Immature natural killer cell (primary cell): Measurements from ENCODE around the gene KCNIP4. TPM values are rescaled to one million over a fixed set of nuclear protein-coding genes. Genes with fewer than 3 reads are reported as not detected.

Experiments used
- DNase-seq, 3 donors: peaks; one replicate each; pipeline ENCODE4 v3.0.0; 2022; ENCODE audit warnings: mixed read lengths in 1 of 3
- H3K27ac Mint-ChIP-seq, 6 donors: one replicate each; pipeline ENCODE4 v1.8.0; 2020; ENCODE audit warnings: mixed read lengths in 6 of 6, mild to moderate bottlenecking in 5 of 6, inconsistent platforms in 4 of 6, moderate library complexity in 3 of 6
- H3K27me3 Mint-ChIP-seq, 3 donors: one replicate each; pipeline ENCODE4 v1.8.0; 2020 to 2021; ENCODE audit warnings: low read depth in 3 of 3, mild to moderate bottlenecking in 3 of 3, mixed read lengths in 3 of 3, moderate library complexity in 3 of 3, inconsistent platforms in 1 of 3
- H3K36me3 Mint-ChIP-seq, 3 donors: one replicate each; pipeline ENCODE4 v1.8.0; 2020; ENCODE audit warnings: mixed read lengths in 3 of 3, inconsistent platforms in 2 of 3, mild to moderate bottlenecking in 2 of 3
- H3K4me1 Mint-ChIP-seq, 2 donors: one replicate each; pipeline ENCODE4 v1.8.0; 2020; ENCODE audit warnings: inconsistent platforms in 2 of 2, mild to moderate bottlenecking in 2 of 2, mixed read lengths in 2 of 2, moderate library complexity in 1 of 2
- H3K4me3 Mint-ChIP-seq, 5 donors: one replicate each; pipeline ENCODE4 v1.8.0; 2020; ENCODE audit warnings: mild to moderate bottlenecking in 5 of 5, mixed read lengths in 5 of 5, inconsistent platforms in 3 of 5, moderate library complexity in 3 of 5
- H3K9me3 Mint-ChIP-seq, 6 donors: one replicate each; pipeline ENCODE4 v1.8.0; 2020; ENCODE audit warnings: mild to moderate bottlenecking in 6 of 6, mixed read lengths in 6 of 6, inconsistent platforms in 4 of 6, moderate library complexity in 3 of 6
- polyA plus RNA-seq, 3 donors: library from polyadenylated mRNA; unstranded; fragments of 300-500 nt; fragmentation: Illumina TruSeq; gene quantifications; one replicate each; pipeline ENCODE4 v1.2.3, GENCODE V29; 2021

The KCNIP4 gene
- polyA plus RNA-seq, 3 donors from 2014 or later, result 0.10 TPM; not detected in 2

DNA sequence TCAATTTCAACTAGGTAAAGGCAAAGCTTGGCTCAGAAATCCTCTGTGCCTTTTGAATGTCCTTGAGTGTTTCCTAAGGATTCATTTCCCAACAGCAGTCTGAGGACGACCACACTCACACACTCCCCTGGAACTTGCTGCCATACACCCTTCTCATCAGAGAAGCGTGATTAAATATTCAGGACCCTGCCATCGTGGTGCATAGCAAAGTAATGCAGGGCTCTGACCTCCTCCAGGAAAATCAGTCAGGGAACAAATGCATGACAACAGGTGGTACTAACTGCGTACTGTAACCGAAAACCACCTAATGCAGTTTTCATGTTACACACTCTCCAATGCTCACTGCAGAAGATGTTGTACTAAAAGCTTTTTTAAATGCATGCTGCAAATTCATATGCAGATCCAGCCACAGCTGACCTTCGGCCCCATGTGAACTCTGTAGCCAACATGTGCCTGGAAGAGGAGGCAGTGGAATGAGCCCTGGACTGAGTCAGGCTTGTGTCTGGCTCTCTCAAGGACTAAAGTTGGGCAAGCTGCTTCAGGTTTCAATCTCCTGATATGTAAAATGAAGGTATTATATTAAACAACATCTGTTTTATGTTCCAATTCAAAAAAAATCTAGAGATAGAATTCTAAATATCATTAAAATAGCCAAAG lies 238.3 kb downstream of the KCNIP4 start:
- no peaks in the 10 kb centered on the region for H3K4me1 Mint-ChIP-seq
- no peaks in the 10 kb centered on the region for H3K36me3 Mint-ChIP-seq
- H3K9me3 Mint-ChIP-seq, result peaks cover 0 to 9% (median 4%) of the 10 kb centered on the region in 6 donors

DNA sequence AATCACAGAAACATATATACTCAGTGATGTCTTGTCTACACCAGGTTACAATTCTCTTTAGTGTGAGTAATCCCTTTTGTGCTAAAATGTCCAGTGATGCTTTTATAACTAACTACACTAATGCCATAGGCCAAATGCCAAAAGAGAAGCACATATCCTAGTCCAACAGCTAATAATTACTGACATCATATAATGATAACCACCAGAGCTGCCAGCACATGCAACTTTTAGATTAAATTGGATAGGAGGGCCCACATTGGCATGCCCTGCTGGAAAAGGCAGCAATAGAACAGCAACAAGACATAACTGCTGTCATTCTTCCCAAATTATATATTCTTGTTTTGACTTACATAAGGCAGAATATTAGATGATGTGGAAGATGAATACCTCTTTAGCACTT lies 238.8 kb downstream of the KCNIP4 start:
- Mint-ChIP-seq H3K36me3 (no peaks in the 10 kb centered on the region), H3K27me3 (peaks cover 0 to 2% (median 1%) of the 10 kb centered on the region in 3 donors), H3K27ac (no peak overlapping the region), H3K4me1 (no peaks in the 10 kb centered on the region), H3K9me3 (peaks cover 0 to 9% (median 4%) of the 10 kb centered on the region in 6 donors), H3K4me3 (no peak overlapping the region)
- DNase-seq, result no peak

More for the DNA sequence above, 238.3 kb downstream of the KCNIP4 start:
- H3K27ac Mint-ChIP-seq, result no peak overlapping the region
- H3K4me3 Mint-ChIP-seq, result no peak overlapping the region
- DNase-seq, result no peak
- peaks cover 0 to 5% (median 1%) of the 10 kb centered on the region in 3 donors for H3K27me3 Mint-ChIP-seq

DNA sequence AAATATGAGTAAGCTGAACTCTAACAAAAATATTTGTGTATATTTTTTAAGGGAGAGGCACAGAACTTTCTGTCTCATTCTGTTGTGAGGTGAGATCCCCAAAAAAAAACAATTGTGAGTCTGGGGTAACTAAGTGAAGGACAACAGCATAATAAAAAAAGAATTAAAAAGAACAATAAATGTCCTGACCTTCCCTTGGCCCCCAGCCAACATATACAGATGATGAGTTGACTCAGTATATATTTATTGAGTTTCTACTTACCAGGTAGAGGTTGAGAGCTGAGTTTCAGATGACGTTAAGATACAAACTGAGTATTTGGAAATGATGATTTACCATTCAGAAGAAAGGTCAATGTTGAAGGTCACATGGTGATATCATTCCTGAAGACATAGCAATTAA lies 239.5 kb downstream of the KCNIP4 start:
- no peak overlapping the region for H3K27ac Mint-ChIP-seq
- DNase-seq, result no peak
- H3K4me3 Mint-ChIP-seq, result no peak overlapping the region
- H3K36me3 Mint-ChIP-seq, result no peaks in the 10 kb centered on the region
- H3K9me3 Mint-ChIP-seq, result peaks cover 0 to 9% (median 4%) of the 10 kb centered on the region in 6 donors
- peaks cover 0 to 2% (median 1%) of the 10 kb centered on the region in 3 donors for H3K27me3 Mint-ChIP-seq
- H3K4me1 Mint-ChIP-seq, result no peaks in the 10 kb centered on the region

DNA sequence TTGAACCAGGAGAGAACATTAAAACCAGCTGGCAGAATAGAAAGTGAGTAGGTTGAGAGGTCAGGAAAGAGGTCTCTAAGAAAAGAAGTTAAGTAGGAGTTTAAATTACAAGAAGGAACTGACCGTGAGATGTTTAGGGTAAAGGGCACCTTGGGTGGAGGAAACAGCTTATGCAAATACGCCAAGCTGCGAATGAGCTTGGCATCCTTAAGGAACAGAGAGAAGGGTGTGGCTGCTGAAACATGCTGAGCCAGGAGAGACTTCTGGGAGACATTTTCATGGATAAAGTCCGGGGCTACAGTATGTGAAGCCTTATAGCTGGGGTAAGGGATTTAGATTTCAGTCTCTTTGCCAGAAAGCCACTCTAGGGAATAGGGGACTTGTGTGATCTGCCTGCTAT lies 249.1 kb downstream of the KCNIP4 start:
- H3K4me1 Mint-ChIP-seq, result no peaks in the 10 kb centered on the region
- H3K27ac Mint-ChIP-seq, result no peak overlapping the region
- DNase-seq, result no peak
- H3K36me3 Mint-ChIP-seq, result no peaks in the 10 kb centered on the region
- H3K27me3 Mint-ChIP-seq, result peaks cover 0 to 2% (median 0%) of the 10 kb centered on the region in 3 donors
- H3K9me3 Mint-ChIP-seq, result peaks cover 0 to 10% (median 5%) of the 10 kb centered on the region in 6 donors
- H3K4me3 Mint-ChIP-seq, result no peak overlapping the region

DNA sequence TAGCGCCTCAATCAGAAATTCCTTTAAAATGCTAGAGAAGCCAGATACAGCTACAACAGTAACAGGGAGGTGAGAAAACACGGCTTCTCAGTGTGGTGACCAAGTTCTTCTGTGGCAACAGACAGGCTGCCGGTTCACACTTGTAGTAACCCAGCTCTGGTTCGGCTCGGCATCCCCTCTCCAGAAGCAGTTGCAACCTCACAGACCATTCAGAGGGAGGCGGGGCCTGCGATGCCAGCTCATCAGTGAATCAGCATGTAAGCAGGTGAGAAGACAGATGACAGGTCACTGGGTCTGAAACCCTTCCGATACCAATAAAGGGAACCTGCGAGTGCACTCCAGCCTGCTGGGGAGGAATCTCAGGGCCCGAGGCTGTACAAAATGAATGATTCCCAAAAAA lies 251.0 kb downstream of the KCNIP4 start:
- H3K4me3 Mint-ChIP-seq, result no peak overlapping the region
- no peak overlapping the region for H3K27ac Mint-ChIP-seq
- H3K27me3 Mint-ChIP-seq, result peaks cover 0 to 2% (median 2%) of the 10 kb centered on the region in 3 donors
- H3K36me3 Mint-ChIP-seq, result no peaks in the 10 kb centered on the region
- no peak for DNase-seq
- peaks cover 0 to 10% (median 6%) of the 10 kb centered on the region in 6 donors for H3K9me3 Mint-ChIP-seq
- no peaks in the 10 kb centered on the region for H3K4me1 Mint-ChIP-seq

DNA sequence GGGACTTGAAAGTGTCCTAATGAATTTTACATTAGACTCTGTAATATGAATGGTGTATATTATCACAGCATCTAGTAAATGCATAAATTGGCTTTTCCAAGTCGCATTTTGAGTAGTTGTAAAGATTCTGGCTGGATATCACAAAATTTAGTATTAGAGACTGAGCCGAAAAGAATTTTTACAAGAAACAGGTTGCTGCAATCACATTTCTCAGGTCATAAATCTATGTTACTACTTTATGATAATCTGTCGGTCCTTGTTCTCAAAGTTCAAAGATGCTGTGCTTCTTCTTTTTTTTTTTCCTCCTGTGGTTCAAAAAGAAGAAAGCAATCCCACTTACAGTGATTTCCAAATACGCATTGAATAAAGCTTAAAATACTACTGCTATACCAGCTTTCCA lies 253.4 kb downstream of the KCNIP4 start:
- no peak overlapping the region for H3K27ac Mint-ChIP-seq
- H3K36me3 Mint-ChIP-seq, result no peaks in the 10 kb centered on the region
- peaks cover 0 to 2% (median 0%) of the 10 kb centered on the region in 3 donors for H3K27me3 Mint-ChIP-seq
- H3K9me3 Mint-ChIP-seq, result peaks cover 0 to 9% (median 6%) of the 10 kb centered on the region in 6 donors
- no peak for DNase-seq
- H3K4me1 Mint-ChIP-seq, result no peaks in the 10 kb centered on the region
- H3K4me3 Mint-ChIP-seq, result no peak overlapping the region

DNA sequence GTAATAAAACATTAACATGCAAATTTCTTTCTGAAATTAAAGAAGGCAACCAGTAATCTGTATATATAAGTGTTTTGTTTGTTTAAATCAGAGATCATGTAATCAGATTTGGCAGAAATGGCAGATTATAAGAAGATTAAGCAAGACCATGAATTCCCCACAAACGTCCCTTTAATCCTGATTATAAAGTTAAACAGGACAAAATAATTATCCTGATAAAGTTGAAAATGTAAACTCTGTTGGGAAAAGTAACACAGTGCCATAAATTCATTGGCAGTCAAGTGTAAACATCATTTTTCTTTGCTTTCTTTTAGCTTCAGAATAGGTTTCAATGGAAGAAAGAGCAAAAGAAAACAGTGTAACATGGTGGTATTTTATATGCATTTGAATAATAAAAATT lies 256.3 kb downstream of the KCNIP4 start:
- Mint-ChIP-seq H3K36me3 (no peaks in the 10 kb centered on the region), H3K4me3 (no peak overlapping the region), H3K27me3 (peaks cover 0 to 2% (median 0%) of the 10 kb centered on the region in 3 donors), H3K4me1 (no peaks in the 10 kb centered on the region), H3K9me3 (peaks cover 0 to 11% (median 3%) of the 10 kb centered on the region in 6 donors), H3K27ac (no peak overlapping the region)
- DNase-seq, result no peak

DNA sequence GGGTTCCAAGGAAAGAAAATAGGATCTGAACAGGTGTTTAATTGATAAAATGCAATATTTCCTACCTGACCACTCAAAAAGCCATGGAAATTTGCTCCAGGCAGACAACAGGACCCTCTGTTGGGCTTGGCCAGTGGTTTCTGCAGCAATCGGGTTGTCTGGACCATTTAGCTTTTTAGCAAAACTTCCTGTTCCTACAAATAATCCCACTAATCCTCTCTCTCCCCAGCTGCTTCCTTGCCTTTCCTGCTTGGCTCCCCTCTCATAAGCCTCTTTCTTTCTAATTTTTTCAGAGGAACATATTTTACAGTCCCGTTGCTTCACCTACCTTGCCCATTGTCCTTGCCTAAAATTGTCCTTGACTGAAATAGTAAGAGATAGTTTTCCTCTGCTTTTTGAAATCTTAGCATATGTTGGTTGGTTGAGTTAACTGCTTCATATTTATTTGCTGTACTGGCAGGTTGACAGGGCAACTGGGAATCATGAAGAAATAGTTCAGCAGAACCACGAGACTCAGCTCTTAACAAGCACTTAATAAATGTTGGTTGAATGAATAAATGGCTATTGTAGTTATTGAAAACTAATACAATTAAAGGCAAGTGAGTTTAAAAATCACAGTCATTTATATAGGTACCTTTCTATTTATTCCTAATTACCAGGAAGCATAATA lies 259.8 kb downstream of the KCNIP4 start:
- H3K27me3 Mint-ChIP-seq, result no peaks in the 10 kb centered on the region
- no peak overlapping the region for H3K4me3 Mint-ChIP-seq
- DNase-seq, result no peak
- no peaks in the 10 kb centered on the region for H3K4me1 Mint-ChIP-seq
- H3K36me3 Mint-ChIP-seq, result no peaks in the 10 kb centered on the region
- H3K9me3 Mint-ChIP-seq, result peaks cover 0 to 19% (median 3%) of the 10 kb centered on the region in 6 donors
- no peak overlapping the region for H3K27ac Mint-ChIP-seq

DNA sequence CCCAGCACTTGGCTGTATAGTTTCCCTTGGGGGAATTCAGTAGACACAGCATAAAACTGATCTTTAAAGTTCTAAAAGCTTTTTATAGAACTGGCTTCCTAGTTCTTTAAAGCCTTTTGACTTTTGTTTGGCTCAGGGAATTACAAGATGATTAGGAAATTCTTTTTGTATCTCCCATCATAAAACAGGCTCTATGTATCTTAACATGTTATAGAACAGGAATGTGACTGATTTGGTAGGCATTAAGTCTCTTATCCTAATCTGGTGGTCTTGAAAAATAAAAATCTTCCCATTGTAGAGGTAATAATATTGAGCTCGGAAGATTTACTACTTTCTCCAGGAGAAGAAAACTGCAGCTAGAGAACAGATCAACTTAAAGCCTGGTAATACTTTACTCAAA lies 262.7 kb downstream of the KCNIP4 start:
- H3K27ac Mint-ChIP-seq, result no peak overlapping the region
- no peak overlapping the region for H3K4me3 Mint-ChIP-seq
- H3K27me3 Mint-ChIP-seq, result peaks cover 0 to 3% (median 0%) of the 10 kb centered on the region in 3 donors
- H3K4me1 Mint-ChIP-seq, result no peaks in the 10 kb centered on the region
- H3K36me3 Mint-ChIP-seq, result no peaks in the 10 kb centered on the region
- DNase-seq, result no peak
- peaks cover 0 to 17% (median 4%) of the 10 kb centered on the region in 6 donors for H3K9me3 Mint-ChIP-seq

DNA sequence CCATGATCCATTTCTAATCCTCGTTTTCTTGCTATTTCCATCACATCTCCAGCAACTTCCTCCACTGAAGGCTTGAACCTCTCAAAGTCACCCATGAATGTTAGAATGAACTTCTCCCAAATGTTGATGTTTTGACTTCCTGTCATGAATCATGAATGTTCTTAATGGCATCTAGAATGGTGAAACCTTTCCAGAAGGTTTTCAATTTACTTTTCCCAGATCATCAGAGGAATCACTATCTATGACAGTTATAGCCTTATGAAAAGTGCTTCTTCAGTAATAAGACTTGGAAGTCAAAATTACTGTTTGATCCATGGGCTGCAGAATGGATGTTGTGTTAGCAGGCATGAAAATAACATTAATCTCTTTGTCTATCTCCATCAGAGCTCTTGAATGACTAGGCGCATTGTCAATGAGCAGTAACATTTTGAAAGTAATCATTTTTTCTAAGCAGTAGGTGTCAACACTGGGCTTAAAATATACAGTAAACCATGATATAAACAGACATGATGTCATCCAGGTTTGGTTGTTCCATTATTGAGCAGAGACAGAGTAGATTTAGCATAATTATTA lies 268.2 kb downstream of the KCNIP4 start:
- Mint-ChIP-seq H3K27ac (no peak overlapping the region), H3K4me3 (no peak overlapping the region), H3K4me1 (no peaks in the 10 kb centered on the region), H3K9me3 (peaks cover 4 to 12% (median 6%) of the 10 kb centered on the region in 6 donors), H3K36me3 (no peaks in the 10 kb centered on the region), H3K27me3 (peaks cover 0 to 3% (median 0%) of the 10 kb centered on the region in 3 donors)
- no peak for DNase-seq

DNA sequence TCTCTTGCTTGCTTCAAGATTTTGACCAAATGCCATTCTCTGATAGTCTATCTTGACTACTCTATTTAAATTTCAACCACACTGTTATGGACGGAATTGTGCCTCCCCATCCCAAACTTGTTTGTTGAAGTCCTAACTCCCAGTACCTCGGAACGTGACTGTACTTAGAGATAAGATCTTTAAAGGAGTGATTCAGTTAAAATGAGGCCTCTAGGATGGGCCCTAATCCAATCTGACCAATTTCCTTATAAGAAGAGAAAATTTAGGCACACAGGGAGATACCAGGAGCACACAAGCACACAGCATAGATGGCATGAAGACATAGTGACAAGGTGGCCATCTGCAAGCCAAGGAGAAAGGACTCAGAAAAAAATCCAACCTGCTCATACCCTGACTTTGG lies 269.9 kb downstream of the KCNIP4 start:
- H3K9me3 Mint-ChIP-seq, result peaks cover 4 to 12% (median 7%) of the 10 kb centered on the region in 6 donors
- no peak for DNase-seq
- no peaks in the 10 kb centered on the region for H3K4me1 Mint-ChIP-seq
- H3K4me3 Mint-ChIP-seq, result no peak overlapping the region
- H3K27me3 Mint-ChIP-seq, result peaks cover 0 to 3% (median 0%) of the 10 kb centered on the region in 3 donors
- H3K36me3 Mint-ChIP-seq, result no peaks in the 10 kb centered on the region
- H3K27ac Mint-ChIP-seq, result no peak overlapping the region

DNA sequence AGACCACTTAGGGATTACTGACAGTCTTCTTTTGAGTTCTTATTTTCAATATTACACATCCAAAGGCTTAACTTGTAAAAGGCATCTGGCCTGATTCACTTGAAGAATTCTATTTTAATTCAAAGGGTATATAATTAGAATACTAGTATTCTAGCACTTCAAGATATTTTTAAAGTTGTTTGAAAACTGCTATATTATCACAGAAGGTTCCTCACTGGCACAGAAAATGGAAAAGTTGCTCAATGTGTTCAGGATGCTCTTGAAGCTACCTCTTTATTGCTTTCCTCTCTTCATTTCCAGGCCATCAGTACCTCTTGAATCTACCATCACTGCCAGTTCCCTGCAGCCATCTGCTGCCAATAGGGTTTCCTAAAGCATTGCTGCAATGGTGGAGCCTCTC lies 271.4 kb downstream of the KCNIP4 start:
- no peak overlapping the region for H3K27ac Mint-ChIP-seq
- DNase-seq, result no peak
- H3K36me3 Mint-ChIP-seq, result no peaks in the 10 kb centered on the region
- H3K4me1 Mint-ChIP-seq, result no peaks in the 10 kb centered on the region
- H3K4me3 Mint-ChIP-seq, result no peak overlapping the region
- H3K9me3 Mint-ChIP-seq, result peaks cover 0 to 12% (median 7%) of the 10 kb centered on the region in 6 donors
- H3K27me3 Mint-ChIP-seq, result peaks cover 0 to under 1% (median 0%) of the 10 kb centered on the region in 3 donors

DNA sequence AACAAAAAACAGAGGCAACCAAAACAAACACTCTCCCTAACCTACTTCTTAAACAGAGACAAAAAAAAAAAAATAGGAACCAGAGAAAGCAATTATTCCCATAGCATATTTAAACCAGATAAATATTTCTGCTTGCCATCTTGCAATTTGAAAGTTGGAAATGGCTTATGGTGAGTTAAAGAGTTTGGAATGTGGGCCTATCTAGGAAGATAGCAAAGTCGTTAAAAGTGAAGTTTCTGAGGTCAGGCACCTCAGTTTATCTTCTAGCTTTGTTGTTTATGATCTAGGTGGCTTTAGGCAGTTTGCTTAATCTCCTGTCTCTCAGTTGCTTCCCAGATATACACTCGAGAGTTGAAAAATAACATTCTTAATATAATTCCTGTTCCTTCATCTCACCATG lies 284.2 kb downstream of the KCNIP4 start:
- no peaks in the 10 kb centered on the region for H3K36me3 Mint-ChIP-seq
- no peaks in the 10 kb centered on the region for H3K4me1 Mint-ChIP-seq
- H3K4me3 Mint-ChIP-seq, result no peak overlapping the region
- no peaks in the 10 kb centered on the region for H3K27me3 Mint-ChIP-seq
- no peak for DNase-seq
- H3K27ac Mint-ChIP-seq, result no peak overlapping the region
- H3K9me3 Mint-ChIP-seq, result peaks cover 0 to 20% (median 2%) of the 10 kb centered on the region in 6 donors

DNA sequence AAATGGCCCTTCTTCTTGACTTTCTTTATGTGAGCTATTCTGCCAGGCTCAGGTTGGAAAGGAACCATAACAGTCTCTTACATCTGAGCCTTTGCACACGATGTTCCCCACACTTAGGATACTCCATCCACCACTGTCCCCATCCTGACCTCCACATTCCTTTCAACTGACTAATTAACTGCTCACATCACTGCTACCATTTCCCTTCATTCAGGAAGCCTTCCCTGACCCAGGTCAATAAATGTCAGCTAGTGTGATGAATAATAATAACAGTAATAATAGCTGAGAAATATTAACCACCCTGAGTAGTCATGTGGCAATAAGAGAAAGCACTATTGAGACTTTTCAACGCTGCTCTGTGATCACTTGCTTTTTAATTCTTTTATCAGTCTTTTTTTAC lies 291.7 kb downstream of the KCNIP4 start:
- Mint-ChIP-seq H3K36me3 (no peaks in the 10 kb centered on the region), H3K9me3 (peaks cover 0 to 11% (median 0%) of the 10 kb centered on the region in 6 donors), H3K4me1 (no peaks in the 10 kb centered on the region), H3K27me3 (peaks cover 0 to 2% (median 0%) of the 10 kb centered on the region in 3 donors), H3K4me3 (no peak overlapping the region), H3K27ac (no peak overlapping the region)
- DNase-seq, result no peak
